HEK293 (cell line): ENCODE measurements around the gene KCNK1.

Source experiments
- GLI2 ChIP-seq: fragments of 450-650 bp; formaldehyde crosslinking; IDR thresholded peaks from 2 replicates; pipeline ENCODE4; 2017; ENCODE audit warnings: missing biosample characterization, missing genetic modification characterization, low read depth, borderline replicate concordance
- HOXA7 ChIP-seq: sonication (generic); formaldehyde crosslinking; IDR thresholded peaks from 2 replicates; pipeline ENCODE4 v1.8.1; 2022; ENCODE audit warnings: missing genetic modification reagents, borderline replicate concordance
- IKZF3 ChIP-seq: fragments of 450-650 bp; IDR thresholded peaks from 2 replicates; pipeline ENCODE4 v1.5.0; 2018; ENCODE audit warnings: missing biosample characterization, mild to moderate bottlenecking, missing genetic modification characterization, moderate library complexity
- KLF10 ChIP-seq: fragments of 450-650 bp; IDR thresholded peaks from 2 replicates; pipeline ENCODE4 v1.5.1; 2018; ENCODE audit warnings: missing biosample characterization, mild to moderate bottlenecking, missing genetic modification characterization
- MYNN ChIP-seq: fragments of 450-650 bp; formaldehyde crosslinking; IDR thresholded peaks from 2 replicates; pipeline ENCODE4 v1.5.1; 2016; ENCODE audit warnings: missing biosample characterization, missing genetic modification characterization, borderline replicate concordance
- REPIN1 ChIP-seq: fragments of 450-650 bp; formaldehyde crosslinking; IDR thresholded peaks from 2 replicates; pipeline ENCODE4 v1.5.1; 2017; ENCODE audit warnings: missing biosample characterization, missing genetic modification characterization, low read depth
- SP3 ChIP-seq: fragments of 450-650 bp; formaldehyde crosslinking; IDR thresholded peaks from 2 replicates; pipeline ENCODE4 v1.5.1; 2016; ENCODE audit warnings: missing biosample characterization, missing genetic modification characterization
- ZBTB17 ChIP-seq: fragments of 450-650 bp; formaldehyde crosslinking; IDR thresholded peaks from 2 replicates; pipeline ENCODE4 v1.5.1; 2016; ENCODE audit warnings: missing biosample characterization, missing genetic modification characterization
- ZBTB49 ChIP-seq: fragments of 450-650 bp; formaldehyde crosslinking; IDR thresholded peaks from 2 replicates; pipeline ENCODE4 v1.5.1; 2016; ENCODE audit warnings: missing biosample characterization, missing genetic modification characterization, low read depth
- ZNF10 ChIP-seq: fragments of 450-650 bp; formaldehyde crosslinking; IDR thresholded peaks from 2 replicates; pipeline ENCODE4 v1.5.1; 2017; ENCODE audit warnings: missing biosample characterization, missing genetic modification characterization
- ZNF155 ChIP-seq: fragments of 450-650 bp; formaldehyde crosslinking; IDR thresholded peaks from 2 replicates; pipeline ENCODE4 v1.5.1; 2016; ENCODE audit warnings: missing biosample characterization, missing genetic modification characterization
- ZNF184 ChIP-seq: fragments of 450-650 bp; IDR thresholded peaks from 2 replicates; pipeline ENCODE4 v1.5.1; 2018; ENCODE audit warnings: missing biosample characterization, mild to moderate bottlenecking, missing genetic modification characterization
- ZNF223 ChIP-seq: fragments of 450-650 bp; formaldehyde crosslinking; IDR thresholded peaks from 2 replicates; pipeline ENCODE4 v1.5.1; 2016; ENCODE audit warnings: missing biosample characterization, missing genetic modification characterization
- ZNF239 ChIP-seq: fragments of 450-650 bp; formaldehyde crosslinking; IDR thresholded peaks from 2 replicates; pipeline ENCODE4 v1.5.1; 2016; ENCODE audit warnings: missing biosample characterization, missing genetic modification characterization
- ZNF280C ChIP-seq: fragments of 450-650 bp; formaldehyde crosslinking; IDR thresholded peaks from 2 replicates; pipeline ENCODE4 v1.5.1; 2016; ENCODE audit warnings: missing biosample characterization, missing genetic modification characterization
- ZNF335 ChIP-seq: fragments of 450-650 bp; formaldehyde crosslinking; conservative IDR thresholded peaks from 2 replicates; pipeline ENCODE4 v1.5.1; 2016; ENCODE audit warnings: missing biosample characterization, missing genetic modification characterization
- ZNF501 ChIP-seq: fragments of 450-650 bp; formaldehyde crosslinking; IDR thresholded peaks from 2 replicates; pipeline ENCODE4 v1.5.1; 2016; ENCODE audit warnings: missing biosample characterization, missing genetic modification characterization
- ZNF530 ChIP-seq: fragments of 450-650 bp; formaldehyde crosslinking; IDR thresholded peaks from 2 replicates; pipeline ENCODE4 v1.5.1; 2016; ENCODE audit warnings: low read depth, missing biosample characterization, missing genetic modification characterization
- ZNF544 ChIP-seq: fragments of 450-650 bp; formaldehyde crosslinking; IDR thresholded peaks from 2 replicates; pipeline ENCODE4 v1.5.0; 2017; ENCODE audit warnings: missing biosample characterization, missing genetic modification characterization
- ZNF580 ChIP-seq: fragments of 450-650 bp; formaldehyde crosslinking; IDR thresholded peaks from 2 replicates; pipeline ENCODE4 v1.5.1; 2016; ENCODE audit warnings: missing biosample characterization, missing genetic modification characterization
- ZNF658 ChIP-seq: fragments of 450-650 bp; formaldehyde crosslinking; IDR thresholded peaks from 2 replicates; pipeline ENCODE4; 2016; ENCODE audit warnings: missing biosample characterization, missing genetic modification characterization
- ZNF660 ChIP-seq: fragments of 450-650 bp; IDR thresholded peaks from 2 replicates; pipeline ENCODE4 v1.5.1; 2018; ENCODE audit warnings: missing biosample characterization, mild to moderate bottlenecking, missing genetic modification characterization
- ZNF76 ChIP-seq: fragments of 450-650 bp; formaldehyde crosslinking; IDR thresholded peaks from 2 replicates; pipeline ENCODE4; 2016; ENCODE audit warnings: low read depth, missing biosample characterization, missing genetic modification characterization, borderline replicate concordance
- ZNF792 ChIP-seq: fragments of 450-650 bp; formaldehyde crosslinking; IDR thresholded peaks from 2 replicates; pipeline ENCODE4 v1.5.1; 2016; ENCODE audit warnings: missing biosample characterization, missing genetic modification characterization
- ZSCAN30 ChIP-seq: fragments of 450-650 bp; IDR thresholded peaks from 2 replicates; pipeline ENCODE4 v1.5.1; 2018; ENCODE audit warnings: missing biosample characterization, mild to moderate bottlenecking, missing genetic modification characterization, moderate library complexity
- TF ChIP-seq, protein P1 (sequence below): fragments of 450-650 bp; formaldehyde crosslinking; IDR thresholded peaks from 2 replicates; pipeline ENCODE4 v1.5.1; 2016; ENCODE audit warnings: missing biosample characterization, missing genetic modification characterization
- TF ChIP-seq, protein P2 (sequence below): fragments of 450-650 bp; formaldehyde crosslinking; IDR thresholded peaks from 2 replicates; pipeline ENCODE4 v1.5.1; 2016; ENCODE audit warnings: missing biosample characterization, missing genetic modification characterization
- TF ChIP-seq, protein P3 (sequence below): fragments of 450-650 bp; formaldehyde crosslinking; IDR thresholded peaks from 2 replicates; pipeline ENCODE4 v1.5.1; 2016; ENCODE audit warnings: missing biosample characterization, missing genetic modification characterization

Gene KCNK1

DNA sequence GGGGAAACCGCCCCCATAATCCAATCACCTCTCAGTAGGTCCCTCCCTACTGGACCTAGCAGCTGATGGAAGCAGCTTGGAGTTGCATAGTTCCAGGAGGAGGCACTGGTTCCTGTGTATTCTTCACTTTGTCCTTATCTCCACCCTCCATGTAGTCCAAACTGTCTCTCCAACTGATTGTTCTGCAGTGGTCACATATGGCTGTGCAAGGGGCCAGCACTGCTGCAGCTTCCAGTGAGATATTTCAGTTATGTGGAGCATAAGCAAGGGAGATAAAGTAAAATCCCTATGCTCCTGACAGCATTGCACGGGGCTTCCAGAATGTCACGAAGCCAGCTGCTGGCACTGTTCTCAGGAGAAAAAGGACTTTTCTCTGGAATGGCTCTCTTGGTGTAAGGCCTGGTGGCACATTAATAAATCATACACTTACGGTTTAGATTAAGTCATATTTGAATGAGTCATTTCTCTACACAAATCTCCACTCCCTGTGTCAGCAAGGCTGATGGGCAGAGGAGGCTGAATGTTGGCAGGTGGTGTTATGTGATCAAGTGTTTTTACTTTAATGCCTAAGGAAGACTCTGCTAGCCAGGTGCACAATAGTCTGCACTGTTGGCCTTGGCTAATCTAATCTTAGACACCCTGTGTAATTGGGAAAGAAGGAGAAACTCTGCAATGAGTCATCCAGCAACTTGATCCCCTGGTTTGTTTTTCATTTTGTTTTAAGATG lies 93.4 kb downstream of the KCNK1 start (continued):
- TF ChIP-seq ZSCAN30 (tag by site-specific recombination), result no peak
- no peak for TF ChIP-seq SP3 (tag by site-specific recombination)
- no peak for TF ChIP-seq ZBTB49 (tag by site-specific recombination)
- no peak for TF ChIP-seq ZNF544 (tag by site-specific recombination)
- TF ChIP-seq ZNF501, result 0 out of 2 replicates have a peak, but pooled peaks have one; percentile 32
- TF ChIP-seq ZNF660, result peak; percentile 75
- TF ChIP-seq ZNF658, result no peak
- peak; percentile 48 for TF ChIP-seq ZBTB17 (tag by site-specific recombination)
- TF ChIP-seq HOXA7 (CRISPR knock-in tag), result no peak
- no peak for TF ChIP-seq MYNN (tag by site-specific recombination)
- no peak for TF ChIP-seq KLF10
- TF ChIP-seq REPIN1 (tag by site-specific recombination), result no peak
- no peak for TF ChIP-seq ZNF155 (tag by site-specific recombination)
- TF ChIP-seq ZNF335 (tag by site-specific recombination), result peak; percentile 47
- TF ChIP-seq ZNF239 (tag by site-specific recombination), result no peak
- no peak for TF ChIP-seq IKZF3 (tag by site-specific recombination)
- no peak for TF ChIP-seq ZNF530 (tag by site-specific recombination)
- no peak for TF ChIP-seq ZNF10 (tag by site-specific recombination)
- TF ChIP-seq GLI2, result no peak; the same call in 1 of the 2 replicates
- no peak for TF ChIP-seq ZNF223
- TF ChIP-seq, protein P1, sequence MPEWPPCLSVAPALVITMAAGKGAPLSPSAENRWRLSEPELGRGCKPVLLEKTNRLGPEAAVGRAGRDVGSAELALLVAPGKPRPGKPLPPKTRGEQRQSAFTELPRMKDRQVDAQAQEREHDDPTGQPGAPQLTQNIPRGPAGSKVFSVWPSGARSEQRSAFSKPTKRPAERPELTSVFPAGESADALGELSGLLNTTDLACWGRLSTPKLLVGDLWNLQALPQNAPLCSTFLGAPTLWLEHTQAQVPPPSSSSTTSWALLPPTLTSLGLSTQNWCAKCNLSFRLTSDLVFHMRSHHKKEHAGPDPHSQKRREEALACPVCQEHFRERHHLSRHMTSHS, result no peak
- TF ChIP-seq ZNF280C (tag by site-specific recombination), result no peak
- TF ChIP-seq, protein P2, sequence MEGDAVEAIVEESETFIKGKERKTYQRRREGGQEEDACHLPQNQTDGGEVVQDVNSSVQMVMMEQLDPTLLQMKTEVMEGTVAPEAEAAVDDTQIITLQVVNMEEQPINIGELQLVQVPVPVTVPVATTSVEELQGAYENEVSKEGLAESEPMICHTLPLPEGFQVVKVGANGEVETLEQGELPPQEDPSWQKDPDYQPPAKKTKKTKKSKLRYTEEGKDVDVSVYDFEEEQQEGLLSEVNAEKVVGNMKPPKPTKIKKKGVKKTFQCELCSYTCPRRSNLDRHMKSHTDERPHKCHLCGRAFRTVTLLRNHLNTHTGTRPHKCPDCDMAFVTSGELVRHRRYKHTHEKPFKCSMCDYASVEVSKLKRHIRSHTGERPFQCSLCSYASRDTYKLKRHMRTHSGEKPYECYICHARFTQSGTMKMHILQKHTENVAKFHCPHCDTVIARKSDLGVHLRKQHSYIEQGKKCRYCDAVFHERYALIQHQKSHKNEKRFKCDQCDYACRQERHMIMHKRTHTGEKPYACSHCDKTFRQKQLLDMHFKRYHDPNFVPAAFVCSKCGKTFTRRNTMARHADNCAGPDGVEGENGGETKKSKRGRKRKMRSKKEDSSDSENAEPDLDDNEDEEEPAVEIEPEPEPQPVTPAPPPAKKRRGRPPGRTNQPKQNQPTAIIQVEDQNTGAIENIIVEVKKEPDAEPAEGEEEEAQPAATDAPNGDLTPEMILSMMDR (tag by site-specific recombination), result no peak
- no peak for TF ChIP-seq ZNF580 (tag by site-specific recombination)
- TF ChIP-seq ZNF184 (tag by site-specific recombination), result peak; percentile 89
- TF ChIP-seq, protein P3, sequence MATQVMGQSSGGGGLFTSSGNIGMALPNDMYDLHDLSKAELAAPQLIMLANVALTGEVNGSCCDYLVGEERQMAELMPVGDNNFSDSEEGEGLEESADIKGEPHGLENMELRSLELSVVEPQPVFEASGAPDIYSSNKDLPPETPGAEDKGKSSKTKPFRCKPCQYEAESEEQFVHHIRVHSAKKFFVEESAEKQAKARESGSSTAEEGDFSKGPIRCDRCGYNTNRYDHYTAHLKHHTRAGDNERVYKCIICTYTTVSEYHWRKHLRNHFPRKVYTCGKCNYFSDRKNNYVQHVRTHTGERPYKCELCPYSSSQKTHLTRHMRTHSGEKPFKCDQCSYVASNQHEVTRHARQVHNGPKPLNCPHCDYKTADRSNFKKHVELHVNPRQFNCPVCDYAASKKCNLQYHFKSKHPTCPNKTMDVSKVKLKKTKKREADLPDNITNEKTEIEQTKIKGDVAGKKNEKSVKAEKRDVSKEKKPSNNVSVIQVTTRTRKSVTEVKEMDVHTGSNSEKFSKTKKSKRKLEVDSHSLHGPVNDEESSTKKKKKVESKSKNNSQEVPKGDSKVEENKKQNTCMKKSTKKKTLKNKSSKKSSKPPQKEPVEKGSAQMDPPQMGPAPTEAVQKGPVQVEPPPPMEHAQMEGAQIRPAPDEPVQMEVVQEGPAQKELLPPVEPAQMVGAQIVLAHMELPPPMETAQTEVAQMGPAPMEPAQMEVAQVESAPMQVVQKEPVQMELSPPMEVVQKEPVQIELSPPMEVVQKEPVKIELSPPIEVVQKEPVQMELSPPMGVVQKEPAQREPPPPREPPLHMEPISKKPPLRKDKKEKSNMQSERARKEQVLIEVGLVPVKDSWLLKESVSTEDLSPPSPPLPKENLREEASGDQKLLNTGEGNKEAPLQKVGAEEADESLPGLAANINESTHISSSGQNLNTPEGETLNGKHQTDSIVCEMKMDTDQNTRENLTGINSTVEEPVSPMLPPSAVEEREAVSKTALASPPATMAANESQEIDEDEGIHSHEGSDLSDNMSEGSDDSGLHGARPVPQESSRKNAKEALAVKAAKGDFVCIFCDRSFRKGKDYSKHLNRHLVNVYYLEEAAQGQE (tag by site-specific recombination), result peak; percentile 40; the same call in 1 of the 2 replicates
- no peak for TF ChIP-seq ZNF792
- TF ChIP-seq ZNF76 (tag by site-specific recombination), result 0 out of 2 replicates have a peak, but pooled peaks have one; percentile 33
